Endothelial cell of umbilical vein (primary cell): Measurements from ENCODE around the gene C14orf180.

Experiments
- GATA2 ChIP-seq: IDR thresholded peaks from 2 replicates; pipeline ENCODE4 v1.7.0; 2011; ENCODE audit warnings: low read depth, mild to moderate bottlenecking, moderate library complexity, mixed read lengths, low read length; ENCODE audit not compliant: insufficient read length, insufficient read depth
- JUN ChIP-seq: IDR thresholded peaks from 2 replicates; pipeline ENCODE4 v1.6.1; 2011; ENCODE audit warnings: borderline replicate concordance, low read depth; ENCODE audit not compliant: insufficient read length, insufficient read depth
- MYC ChIP-seq: IDR thresholded peaks from one replicate; pipeline ENCODE4 v1.6.1; 2011; ENCODE audit warnings: mild to moderate bottlenecking, low read depth, low read length
- POLR2A ChIP-seq: IDR thresholded peaks from 2 replicates; pipeline ENCODE4 v1.6.1; 2012; ENCODE audit warnings: low read depth, mild to moderate bottlenecking, control low read depth, low read length
- POLR2AphosphoS5 ChIP-seq: IDR thresholded peaks from 2 replicates; pipeline ENCODE4 v1.6.1; 2012; ENCODE audit warnings: low read depth, mild to moderate bottlenecking, control low read depth, low read length, moderate library complexity; ENCODE audit not compliant: insufficient read depth
- TF ChIP-seq, protein P1 (sequence below), 2 donors: IDR thresholded peaks; 1 replicate in 1 of 2; 2 replicates in 1 of 2; pipeline ENCODE4 v1.5.1; 2011; ENCODE audit warnings: low read length in 2 of 2, mild to moderate bottlenecking in 2 of 2, moderate library complexity in 2 of 2, control low read depth in 1 of 2, inconsistent platforms in 1 of 2, low read depth in 1 of 2; ENCODE audit not compliant: insufficient read depth in 1 of 2; ENCODE audit errors: extremely low read depth in 1 of 2
- TF ChIP-seq, protein P2 (sequence below): IDR thresholded peaks from 2 replicates; pipeline ENCODE4 v1.6.1; 2011; ENCODE audit not compliant: insufficient read depth, insufficient read length

DNA sequence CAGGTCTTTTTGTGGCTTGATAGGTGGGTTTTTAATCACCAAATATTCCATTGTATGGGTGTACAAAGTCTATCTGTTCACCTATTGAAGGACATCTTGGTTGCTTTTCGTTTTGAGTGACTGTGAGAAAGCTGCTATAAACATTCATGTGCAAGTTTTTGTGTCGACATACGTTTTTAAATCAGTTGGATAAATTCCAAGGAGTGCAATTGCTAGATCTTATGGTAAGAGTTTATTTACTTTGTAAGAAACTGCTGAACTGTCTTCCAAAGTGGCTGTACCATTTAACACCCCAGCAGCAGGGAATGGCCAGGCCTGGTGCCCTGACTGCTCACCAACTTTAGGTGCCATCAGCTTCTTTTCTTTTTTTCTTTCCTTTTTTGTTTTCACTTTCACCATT, 45.5 kb upstream of the C14orf180 start:
- TF ChIP-seq, protein P1, sequence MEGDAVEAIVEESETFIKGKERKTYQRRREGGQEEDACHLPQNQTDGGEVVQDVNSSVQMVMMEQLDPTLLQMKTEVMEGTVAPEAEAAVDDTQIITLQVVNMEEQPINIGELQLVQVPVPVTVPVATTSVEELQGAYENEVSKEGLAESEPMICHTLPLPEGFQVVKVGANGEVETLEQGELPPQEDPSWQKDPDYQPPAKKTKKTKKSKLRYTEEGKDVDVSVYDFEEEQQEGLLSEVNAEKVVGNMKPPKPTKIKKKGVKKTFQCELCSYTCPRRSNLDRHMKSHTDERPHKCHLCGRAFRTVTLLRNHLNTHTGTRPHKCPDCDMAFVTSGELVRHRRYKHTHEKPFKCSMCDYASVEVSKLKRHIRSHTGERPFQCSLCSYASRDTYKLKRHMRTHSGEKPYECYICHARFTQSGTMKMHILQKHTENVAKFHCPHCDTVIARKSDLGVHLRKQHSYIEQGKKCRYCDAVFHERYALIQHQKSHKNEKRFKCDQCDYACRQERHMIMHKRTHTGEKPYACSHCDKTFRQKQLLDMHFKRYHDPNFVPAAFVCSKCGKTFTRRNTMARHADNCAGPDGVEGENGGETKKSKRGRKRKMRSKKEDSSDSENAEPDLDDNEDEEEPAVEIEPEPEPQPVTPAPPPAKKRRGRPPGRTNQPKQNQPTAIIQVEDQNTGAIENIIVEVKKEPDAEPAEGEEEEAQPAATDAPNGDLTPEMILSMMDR (IDR thresholded peaks at IDR 0.05; ENCODE audit: extremely low read depth in 1 of 2, insufficient read depth in 1 of 2, low read depth in 1 of 2, low read length in 2 of 2), result no peak
- TF ChIP-seq POLR2AphosphoS5 (no peak), POLR2A (no peak), GATA2 (no peak), JUN (no peak), MYC (no peak)
- TF ChIP-seq, protein P2, sequence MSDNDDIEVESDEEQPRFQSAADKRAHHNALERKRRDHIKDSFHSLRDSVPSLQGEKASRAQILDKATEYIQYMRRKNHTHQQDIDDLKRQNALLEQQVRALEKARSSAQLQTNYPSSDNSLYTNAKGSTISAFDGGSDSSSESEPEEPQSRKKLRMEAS, result no peak
